SIG-M5 treated with dmso at 0.1 percent for 504 hours (cell line): Measurements from ENCODE around the gene SEMA3E.

Source experiments
- DNase-seq: peaks from one replicate; lab custom pipeline; 2025; ENCODE audit not compliant: unreplicated experiment; lab: John Stamatoyannopoulos, UW

Gene SEMA3E

GRCh38 chr7:83643012-83643411 lies 5.9 kb downstream of the SEMA3E start:
- no peak for DNase-seq

GRCh38 chr7:83640731-83641537 lies 8.0 kb downstream of the SEMA3E start:
- no peak for DNase-seq

- no peak for DNase-seq
Measured at GRCh38 chr7:83640240-83640639, 8.7 kb downstream of the SEMA3E start.

GRCh38 chr7:83633516-83633915 lies 15.4 kb downstream of the SEMA3E start:
- no peak for DNase-seq

- DNase-seq, result no peak
Measured at GRCh38 chr7:83629117-83629880, 19.6 kb downstream of the SEMA3E start.

- no peak for DNase-seq
Measured at GRCh38 chr7:83617858-83618257, 31.1 kb downstream of the SEMA3E start.

GRCh38 chr7:83614112-83614511 lies 34.8 kb downstream of the SEMA3E start:
- no peak for DNase-seq

- no peak for DNase-seq
Measured at GRCh38 chr7:83613232-83613631, 35.7 kb downstream of the SEMA3E start.

- no peak for DNase-seq
Measured at GRCh38 chr7:83611776-83612175, 37.2 kb downstream of the SEMA3E start.

GRCh38 chr7:83610649-83611304 lies 38.2 kb downstream of the SEMA3E start:
- DNase-seq, result no peak

- no peak for DNase-seq
Measured at GRCh38 chr7:83608716-83609115, 40.2 kb downstream of the SEMA3E start.

- no peak for DNase-seq
Measured at GRCh38 chr7:83603649-83604048, 45.3 kb downstream of the SEMA3E start.

GRCh38 chr7:83599131-83599530 lies 49.8 kb downstream of the SEMA3E start:
- DNase-seq, result no peak

- DNase-seq, result no peak
Measured at GRCh38 chr7:83593921-83594475, 54.9 kb downstream of the SEMA3E start.

- no peak for DNase-seq
Measured at GRCh38 chr7:83588602-83589240, 60.2 kb downstream of the SEMA3E start.

- DNase-seq, result no peak
Measured at GRCh38 chr7:83586281-83586680, 62.7 kb downstream of the SEMA3E start.

GRCh38 chr7:83581667-83582435 lies 67.1 kb downstream of the SEMA3E start:
- no peak for DNase-seq

- DNase-seq, result no peak
Measured at GRCh38 chr7:83579740-83580139, 69.2 kb downstream of the SEMA3E start.

- DNase-seq, result no peak
Measured at GRCh38 chr7:83575436-83575835, 73.5 kb downstream of the SEMA3E start.

- no peak for DNase-seq
Measured at GRCh38 chr7:83574616-83575015, 74.3 kb downstream of the SEMA3E start.
